OCI-LY7 (cell line): Measurements from ENCODE around the gene CIZ1.

Experiments
- CTCF ChIP-seq: fragments of 200-600 bp; sonication (generic); conservative IDR thresholded peaks from 2 replicates; pipeline ENCODE4 v1.5.1; 2014; ENCODE audit warnings: mild to moderate bottlenecking, antibody characterized with exemption, low read length, moderate library complexity, mixed read lengths
- EZH2phosphoT487 ChIP-seq: fragments of 200-600 bp; sonication (generic); IDR thresholded peaks from 2 replicates; pipeline ENCODE4 v1.6.1; 2018; ENCODE audit warnings: low read depth, borderline replicate concordance, mild to moderate bottlenecking, mixed run types, antibody characterized with exemption, low read length, moderate library complexity, mixed read lengths

- TF ChIP-seq EZH2phosphoT487 (no peak), CTCF (peak; percentile 88)
These were observed 66.3 kb downstream of the CIZ1 start for GRCh38 chr9:128124873-128125579.
